Measurements from ENCODE around the gene TXLNG. TPM values are rescaled to one million over a fixed set of nuclear protein-coding genes. Genes with fewer than 3 reads are reported as not detected.

Gene TXLNG
- total RNA-seq, 1 donor from 2014 or later, result 12.1 TPM

- H3K36me3 ChIP-seq, result peaks cover 18% of the 10 kb centered on the region
- no peak overlapping the region for H3K4me3 ChIP-seq
- H3K4me1 ChIP-seq, result no peaks in the 10 kb centered on the region
- ATAC-seq (peak; percentile 54), DNase-seq (no peak)
- no peaks in the 10 kb centered on the region for H3K9me3 ChIP-seq
- no peaks in the 10 kb centered on the region for H3K27me3 ChIP-seq
- no peak for TF ChIP-seq CTCF (IDR thresholded peaks at IDR 0.05)
- intact Hi-C loops (cut with DNase I), result loop anchor here (10.0 kb wide), 1 partner anchor 216 kb away; no protein-coding TSS in a partner anchor
- peak overlapping the region; percentile 58 for H3K27ac ChIP-seq
Measured at GRCh38 chrX:16828124-16828908, 42.0 kb downstream of the TXLNG start.

GRCh38 chrX:16832301-16832700, 46.0 kb downstream of the TXLNG start:
- Histone ChIP-seq H3K4me3 (no peak overlapping the region), H3K36me3 (peaks cover 19% of the 10 kb centered on the region), H3K27ac (no peak overlapping the region), H3K27me3 (no peaks in the 10 kb centered on the region), H3K4me1 (no peaks in the 10 kb centered on the region), H3K9me3 (no peaks in the 10 kb centered on the region)
- no peak for TF ChIP-seq CTCF (IDR thresholded peaks at IDR 0.05)
- ATAC-seq, result no peak
- intact Hi-C loops (cut with DNase I), result no loop called here
- DNase-seq, result no peak

GRCh38 chrX:16834806-16835205, 48.5 kb downstream of the TXLNG start:
- H3K27ac ChIP-seq, result no peak overlapping the region
- no peak overlapping the region for H3K4me3 ChIP-seq
- no peaks in the 10 kb centered on the region for H3K9me3 ChIP-seq
- no peaks in the 10 kb centered on the region for H3K4me1 ChIP-seq
- TF ChIP-seq CTCF (IDR thresholded peaks at IDR 0.05), result no peak
- no peaks in the 10 kb centered on the region for H3K27me3 ChIP-seq
- H3K36me3 ChIP-seq, result peaks cover 24% of the 10 kb centered on the region
- intact Hi-C loops (cut with DNase I), result no loop called here
- no peak for DNase-seq
- ATAC-seq, result no peak

GRCh38 chrX:16836371-16836770, 50.1 kb downstream of the TXLNG start:
- no peaks in the 10 kb centered on the region for H3K27me3 ChIP-seq
- H3K4me3 ChIP-seq, result no peak overlapping the region
- no peaks in the 10 kb centered on the region for H3K4me1 ChIP-seq
- DNase-seq (no peak), ATAC-seq (peak; percentile 73)
- TF ChIP-seq CTCF (IDR thresholded peaks at IDR 0.05), result peak; percentile 23
- intact Hi-C loops (cut with DNase I), result no loop called here
- H3K27ac ChIP-seq, result no peak overlapping the region
- no peaks in the 10 kb centered on the region for H3K9me3 ChIP-seq
- H3K36me3 ChIP-seq, result peaks cover 24% of the 10 kb centered on the region

- intact Hi-C loops (cut with DNase I), result no loop called here
- Histone ChIP-seq H3K36me3 (peaks cover 12% of the 10 kb centered on the region), H3K4me3 (no peak overlapping the region), H3K4me1 (no peaks in the 10 kb centered on the region), H3K27me3 (no peaks in the 10 kb centered on the region), H3K27ac (no peak overlapping the region), H3K9me3 (no peaks in the 10 kb centered on the region)
- ATAC-seq, result no peak
- DNase-seq, result no peak
- no peak for TF ChIP-seq CTCF (IDR thresholded peaks at IDR 0.05)
Measured at GRCh38 chrX:16838202-16839066, 52.2 kb downstream of the TXLNG start.

Data from upper lobe of right lung (tissue), 1 donor.